HCT116 (cell line): ENCODE measurements around the gene PHLPP2. TPM values are rescaled to one million over a fixed set of nuclear protein-coding genes. Genes with fewer than 3 reads are reported as not detected.

Experiments used
- ATAC-seq: fragments of 200-7000 bp; cut with Tn5 transposase; 2 replicates; pipeline ENCODE4 v1.9.1; 2020; ENCODE audit warnings: mild to moderate bottlenecking, moderate library complexity
- BruUV-seq: library from RNA; stranded (reverse); fragments of 400-500 nt; replicated peaks from 2 replicates; lab custom pipeline; 2021; lab: Mats Ljungman, UMichigan
- CTCF ChIA-PET: fragments of 300-600 bp; sonication (Branson Sonifier 250); formaldehyde crosslinking; loops from one replicate; lab custom pipeline; 2021; ENCODE audit warnings: antibody characterized with exemption; lab: Charles Lee
- POLR2A ChIA-PET: fragments of 300-600, 350-600 bp; sonication (Branson Sonifier 250); formaldehyde crosslinking; loops from one replicate; lab custom pipeline; 2021; ENCODE audit warnings: antibody characterized with exemption; lab: Charles Lee
- RAD21 ChIA-PET, 2 experiments: fragments of 300-600 bp; sonication (Branson Sonifier 250); formaldehyde crosslinking; loops; one replicate each; lab custom pipeline; 2023; ENCODE audit warnings: low total read pairs in 2 of 2; ENCODE audit not compliant: uncharacterized antibody in 2 of 2, unreplicated experiment in 2 of 2, low non-redundant PET in 1 of 2; lab: Charles Lee
- DNase-seq: peaks from one replicate; pipeline ENCODE4 v3.0.0-alpha.2; 2010; ENCODE audit warnings: low read depth, low spot score
- H2AFZ ChIP-seq: fragments of 200-600 bp; shearing (Covaris generic), sonication (generic); 2 replicates; pipeline ENCODE4 v1.6.1; 2017; ENCODE audit warnings: low read depth, mixed run types, mixed read lengths, antibody characterized with exemption, low read length; ENCODE audit not compliant: poor library complexity, severe bottlenecking
- H3K27ac ChIP-seq: 2 replicates; pipeline ENCODE4 v1.5.1; 2012; ENCODE audit warnings: low read depth, low read length
- H3K27me3 ChIP-seq: fragments of 200-600 bp; sonication (generic); 2 replicates; pipeline ENCODE4 v1.6.1; 2016; ENCODE audit warnings: mixed run types, low read length, mixed read lengths; ENCODE audit not compliant: insufficient read depth
- H3K36me3 ChIP-seq, 2 experiments: fragments of 200-500 bp in 1 of 2; fragments of 200-600 bp in 1 of 2; sonication (Bioruptor generic) in 1 of 2; sonication (generic) in 1 of 2; 2 replicates each; pipeline versions ENCODE4 v1.5.1 to v1.6.1; 2014 to 2016; ENCODE audit warnings: low read length in 2 of 2, inconsistent platforms in 1 of 2, mixed read lengths in 1 of 2, mixed run types in 1 of 2; ENCODE audit not compliant: insufficient read depth in 2 of 2, control insufficient read depth in 1 of 2
- H3K4me1 ChIP-seq, 2 experiments: fragments of 200-600 bp in 1 of 2; sonication (generic) in 1 of 2; 2 replicates each; pipeline versions ENCODE4 v1.5.1 to v1.6.1; 2012 to 2017; ENCODE audit warnings: low read length in 2 of 2, inconsistent platforms in 1 of 2, mild to moderate bottlenecking in 1 of 2, mixed read lengths in 1 of 2, mixed run types in 1 of 2, moderate library complexity in 1 of 2; ENCODE audit not compliant: insufficient read depth in 2 of 2, control insufficient read depth in 1 of 2
- H3K4me2 ChIP-seq: fragments of 200-600 bp; sonication (generic); 2 replicates; pipeline ENCODE4 v1.6.1; 2017; ENCODE audit warnings: mixed run types, low read length, mixed read lengths
- H3K4me3 ChIP-seq, 2 experiments: fragments of 200-600 bp in 1 of 2; sonication (generic) in 1 of 2; replicated peaks in 1 of 2; 2 replicates each; pipeline ENCODE4 v1.5.1; 2011 to 2016; ENCODE audit warnings: low read length in 2 of 2, control low read depth in 1 of 2, low read depth in 1 of 2, mild to moderate bottlenecking in 1 of 2, mixed read lengths in 1 of 2, mixed run types in 1 of 2
- H3K79me2 ChIP-seq: fragments of 200-600 bp; sonication (generic); 2 replicates; pipeline ENCODE4 v1.6.1; 2017; ENCODE audit warnings: mild to moderate bottlenecking, mixed run types, low read length, moderate library complexity, mixed read lengths; ENCODE audit not compliant: insufficient read depth
- H3K9ac ChIP-seq: fragments of 200-600 bp; sonication (generic); 2 replicates; pipeline ENCODE4 v1.6.1; 2016; ENCODE audit warnings: low read length, mixed read lengths
- H3K9me2 ChIP-seq: fragments of 200-600 bp; sonication (generic), shearing (Covaris generic); 2 replicates; pipeline ENCODE4 v1.6.1; 2017; ENCODE audit warnings: mixed run types, mild to moderate bottlenecking, moderate library complexity; ENCODE audit not compliant: insufficient read depth
- H3K9me3 ChIP-seq, 2 experiments: fragments of 200-500 bp in 1 of 2; fragments of 200-600 bp in 1 of 2; sonication (Bioruptor generic) in 1 of 2; sonication (generic) in 1 of 2; 2 replicates each; pipeline ENCODE4 v1.6.1; 2014 to 2017; ENCODE audit warnings: low read length in 2 of 2, mixed read lengths in 2 of 2, inconsistent platforms in 1 of 2, low read depth in 1 of 2, mild to moderate bottlenecking in 1 of 2, mixed run types in 1 of 2, moderate library complexity in 1 of 2; ENCODE audit not compliant: control insufficient read depth in 1 of 2, insufficient read depth in 1 of 2
- H4K20me1 ChIP-seq: fragments of 200-600 bp; sonication (generic), shearing (Covaris generic); 2 replicates; pipeline ENCODE4 v1.6.1; 2017; ENCODE audit warnings: mixed run types, mild to moderate bottlenecking, moderate library complexity; ENCODE audit not compliant: insufficient read depth
- CBX3 ChIP-seq: IDR thresholded peaks from 2 replicates; pipeline ENCODE4 v1.6.1; 2012; ENCODE audit warnings: low read depth
- EGR1 ChIP-seq: IDR thresholded peaks from 2 replicates; pipeline ENCODE4 v1.6.1; 2012; ENCODE audit warnings: low read depth
- EZH2phosphoT487 ChIP-seq: fragments of 200-600 bp; IDR thresholded peaks from 2 replicates; pipeline ENCODE4 v1.6.1; 2018; ENCODE audit warnings: antibody characterized with exemption, borderline replicate concordance
- FOSL1 ChIP-seq: IDR thresholded peaks from 2 replicates; pipeline ENCODE4 v1.6.1; 2012; ENCODE audit warnings: low read depth
- JUND ChIP-seq: IDR thresholded peaks from 2 replicates; pipeline ENCODE4 v1.6.1; 2012
- POLR2A ChIP-seq: IDR thresholded peaks from 2 replicates; pipeline ENCODE4 v1.7.0; 2011; ENCODE audit warnings: borderline replicate concordance; ENCODE audit not compliant: insufficient read depth, insufficient read length; ENCODE audit errors: extremely low read depth
- POLR2AphosphoS5 ChIP-seq: IDR thresholded peaks from 2 replicates; pipeline ENCODE4 v1.6.1; 2011; ENCODE audit warnings: mild to moderate bottlenecking, low read depth, low read length, moderate library complexity
- RAD21 ChIP-seq: IDR thresholded peaks from 2 replicates; pipeline ENCODE4 v1.6.1; 2012; ENCODE audit warnings: low read depth, mild to moderate bottlenecking
- SIN3A ChIP-seq: IDR thresholded peaks from 2 replicates; pipeline ENCODE4 v1.6.1; 2012; ENCODE audit warnings: low read depth
- SP1 ChIP-seq: IDR thresholded peaks from 2 replicates; pipeline ENCODE4 v1.6.1; 2012; ENCODE audit warnings: low read depth
- SRF ChIP-seq: IDR thresholded peaks from 2 replicates; pipeline ENCODE4 v1.6.1; 2012; ENCODE audit warnings: low read depth
- ZFX ChIP-seq: fragments of 450-650 bp; IDR thresholded peaks from 2 replicates; pipeline ENCODE4 v1.6.1; 2017
- intact Hi-C: fragments of 100-400 bp; cut with micrococcal nuclease; formaldehyde crosslinking; loops from 2 replicates; pipeline ENCODE4 v1.10.0; 2022
- total RNA-seq: library from RNA; stranded (reverse); gene quantifications from one replicate; pipeline ENCODE4 v1.2.1, GENCODE V29; 2021; ENCODE audit not compliant: unreplicated experiment
- TF ChIP-seq, protein P1 (sequence below): IDR thresholded peaks from 2 replicates; pipeline ENCODE4 v1.6.1; 2012
- TF ChIP-seq, protein P2 (sequence below): IDR thresholded peaks from 2 replicates; pipeline ENCODE4 v1.6.1; 2012
- TF ChIP-seq, protein P3 (sequence below), 3 experiments: fragments of 200-600 bp in 1 of 3; sonication (generic) in 1 of 3; IDR thresholded peaks in 2 of 3; conservative IDR thresholded peaks in 1 of 3; 2 replicates each; pipeline ENCODE4 v1.5.1; 2012 to 2017; ENCODE audit warnings: low read depth in 2 of 3, low read length in 2 of 3, antibody characterized with exemption in 1 of 3, borderline replicate concordance in 1 of 3, control low read depth in 1 of 3, mild to moderate bottlenecking in 1 of 3, mixed read lengths in 1 of 3, mixed run types in 1 of 3, moderate library complexity in 1 of 3; ENCODE audit not compliant: insufficient read depth in 1 of 3

PHLPP2 gene
- total RNA-seq, 1 experiment from 2014 or later, result 9.0 TPM

DNA sequence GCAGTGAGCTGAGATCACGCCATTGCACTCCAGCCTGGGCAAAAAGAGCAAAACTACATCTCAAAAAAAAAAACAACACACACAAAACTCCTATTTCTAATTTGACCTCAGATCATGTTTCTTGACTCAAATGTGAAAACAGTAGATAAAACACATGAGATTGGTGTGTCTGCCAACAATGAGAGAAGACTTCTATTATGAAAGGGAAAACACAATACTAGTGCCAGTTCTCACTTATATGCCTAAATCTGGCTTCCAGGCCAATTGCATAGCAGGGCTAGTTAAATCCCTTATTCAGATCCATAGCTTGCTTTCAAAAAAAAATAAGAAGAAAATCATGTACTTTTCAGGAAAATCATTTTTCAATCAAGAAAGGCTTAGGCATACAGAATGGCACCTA, 44.7 kb upstream of the PHLPP2 start:
- Histone ChIP-seq H4K20me1 (no peaks in the 10 kb centered on the region), H3K4me1 (no peaks in the 10 kb centered on the region), H3K4me3 (no peak overlapping the region), H3K4me2 (no peak overlapping the region), H3K27ac (no peak overlapping the region), H3K9me2 (no peaks in the 10 kb centered on the region), H3K9ac (no peak overlapping the region), H3K27me3 (no peaks in the 10 kb centered on the region), H3K9me3 (no peaks in the 10 kb centered on the region), H2AFZ (no peak overlapping the region), H3K36me3 (peaks cover 8 to 26% of the 10 kb centered on the region in 2 experiments; a peak in 2 of 4 replicates), H3K79me2 (peaks cover 4% of the 10 kb centered on the region; the same call in 1 of the 2 replicates)
- ATAC-seq (no peak), DNase-seq (no peak)
- ChIA-PET CTCF (no interaction called here), RAD21 (no interaction called here), POLR2A (interaction anchor here (0.7 kb wide), 1 partner anchor 10 kb away, joined by 3 read pairs; no protein-coding TSS in a partner anchor)
- intact Hi-C loops, result no loop called here
- BruUV-seq, result no TSS peak
- no peak for TF ChIP-seq EGR1
- TF ChIP-seq ZFX, result no peak
- no peak for TF ChIP-seq POLR2A

DNA sequence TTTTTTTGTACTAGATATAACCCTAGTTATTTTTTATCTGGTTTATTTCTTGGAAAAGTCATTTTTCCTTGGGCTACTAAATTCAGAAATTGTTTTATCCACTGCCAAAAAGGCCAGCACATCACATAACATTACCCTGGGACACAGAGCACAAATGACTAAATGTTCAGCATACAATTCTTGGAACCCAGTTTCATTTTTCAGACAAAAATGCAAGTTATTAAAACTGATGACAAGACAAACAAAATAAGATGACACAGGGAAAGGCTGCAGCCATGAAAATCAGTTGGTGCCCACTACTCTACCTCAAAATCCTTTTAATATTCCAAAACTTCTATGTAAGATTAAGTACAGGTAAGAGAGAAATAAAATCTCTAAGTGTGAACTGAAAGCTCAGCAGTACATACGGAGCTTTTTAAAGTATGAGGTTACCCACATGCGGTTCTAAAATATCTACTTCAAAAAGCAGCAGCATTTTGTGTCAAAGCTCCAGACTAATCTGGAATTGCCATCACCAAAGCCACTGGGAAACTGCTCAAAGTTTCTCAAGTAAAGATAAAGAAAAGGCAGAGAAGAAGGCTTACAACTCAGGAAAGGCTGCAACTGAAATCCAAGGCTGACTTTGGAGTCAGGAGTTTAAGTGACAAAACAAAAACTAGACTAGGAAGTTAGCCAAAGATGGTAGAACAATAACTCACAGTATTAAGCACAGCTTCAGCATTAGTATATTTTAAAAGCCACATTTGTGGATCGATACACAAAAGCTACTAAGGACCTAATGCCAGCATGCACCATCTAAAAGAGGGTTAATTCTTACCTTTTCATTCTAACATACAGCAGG, 42.8 kb upstream of the PHLPP2 start:
- ChIA-PET RAD21 (no interaction called here), POLR2A (no interaction called here), CTCF (no interaction called here)
- no peak for ATAC-seq
- Histone ChIP-seq H2AFZ (no peak overlapping the region), H3K4me1 (no peaks in the 10 kb centered on the region), H3K9me2 (no peaks in the 10 kb centered on the region), H3K27me3 (no peaks in the 10 kb centered on the region), H3K4me3 (no peak overlapping the region), H3K79me2 (peaks cover 4% of the 10 kb centered on the region; the same call in 1 of the 2 replicates), H4K20me1 (no peaks in the 10 kb centered on the region), H3K9me3 (no peaks in the 10 kb centered on the region), H3K36me3 (peaks cover 10 to 21% of the 10 kb centered on the region in 2 experiments; a peak in 2 of 4 replicates), H3K9ac (no peak overlapping the region), H3K27ac (no peak overlapping the region), H3K4me2 (no peak overlapping the region)
- intact Hi-C loops, result no loop called here
- no TSS peak for BruUV-seq
- no peak for DNase-seq
- TF ChIP-seq, protein P1, sequence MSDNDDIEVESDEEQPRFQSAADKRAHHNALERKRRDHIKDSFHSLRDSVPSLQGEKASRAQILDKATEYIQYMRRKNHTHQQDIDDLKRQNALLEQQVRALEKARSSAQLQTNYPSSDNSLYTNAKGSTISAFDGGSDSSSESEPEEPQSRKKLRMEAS, result no peak
- no peak for TF ChIP-seq FOSL1
- TF ChIP-seq, protein P2, sequence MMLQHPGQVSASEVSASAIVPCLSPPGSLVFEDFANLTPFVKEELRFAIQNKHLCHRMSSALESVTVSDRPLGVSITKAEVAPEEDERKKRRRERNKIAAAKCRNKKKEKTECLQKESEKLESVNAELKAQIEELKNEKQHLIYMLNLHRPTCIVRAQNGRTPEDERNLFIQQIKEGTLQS, result no peak
- TF ChIP-seq, protein P3, sequence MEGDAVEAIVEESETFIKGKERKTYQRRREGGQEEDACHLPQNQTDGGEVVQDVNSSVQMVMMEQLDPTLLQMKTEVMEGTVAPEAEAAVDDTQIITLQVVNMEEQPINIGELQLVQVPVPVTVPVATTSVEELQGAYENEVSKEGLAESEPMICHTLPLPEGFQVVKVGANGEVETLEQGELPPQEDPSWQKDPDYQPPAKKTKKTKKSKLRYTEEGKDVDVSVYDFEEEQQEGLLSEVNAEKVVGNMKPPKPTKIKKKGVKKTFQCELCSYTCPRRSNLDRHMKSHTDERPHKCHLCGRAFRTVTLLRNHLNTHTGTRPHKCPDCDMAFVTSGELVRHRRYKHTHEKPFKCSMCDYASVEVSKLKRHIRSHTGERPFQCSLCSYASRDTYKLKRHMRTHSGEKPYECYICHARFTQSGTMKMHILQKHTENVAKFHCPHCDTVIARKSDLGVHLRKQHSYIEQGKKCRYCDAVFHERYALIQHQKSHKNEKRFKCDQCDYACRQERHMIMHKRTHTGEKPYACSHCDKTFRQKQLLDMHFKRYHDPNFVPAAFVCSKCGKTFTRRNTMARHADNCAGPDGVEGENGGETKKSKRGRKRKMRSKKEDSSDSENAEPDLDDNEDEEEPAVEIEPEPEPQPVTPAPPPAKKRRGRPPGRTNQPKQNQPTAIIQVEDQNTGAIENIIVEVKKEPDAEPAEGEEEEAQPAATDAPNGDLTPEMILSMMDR (IDR thresholded peaks at IDR 0.05 in 2 of 3, conservative IDR thresholded peaks at IDR 0.05 in 1 of 3; ENCODE audit: borderline replicate concordance in 1 of 3, insufficient read depth in 1 of 3, low read depth in 2 of 3, low read length in 2 of 3), result no peak
- no peak for TF ChIP-seq EGR1
- TF ChIP-seq SIN3A, result no peak
- no peak for TF ChIP-seq JUND
- TF ChIP-seq RAD21, result no peak
- no peak for TF ChIP-seq CBX3
- TF ChIP-seq SRF, result no peak
- TF ChIP-seq POLR2AphosphoS5, result no peak
- TF ChIP-seq EZH2phosphoT487, result no peak
- TF ChIP-seq SP1, result no peak
